Measurements from ENCODE around the gene FBXL7.
"Not testable (repeated sequence)": the region's sequence is repeated elsewhere in the genome, so short reads cannot be mapped to it uniquely, and the experiment has no call there.

The FBXL7 gene

DNA sequence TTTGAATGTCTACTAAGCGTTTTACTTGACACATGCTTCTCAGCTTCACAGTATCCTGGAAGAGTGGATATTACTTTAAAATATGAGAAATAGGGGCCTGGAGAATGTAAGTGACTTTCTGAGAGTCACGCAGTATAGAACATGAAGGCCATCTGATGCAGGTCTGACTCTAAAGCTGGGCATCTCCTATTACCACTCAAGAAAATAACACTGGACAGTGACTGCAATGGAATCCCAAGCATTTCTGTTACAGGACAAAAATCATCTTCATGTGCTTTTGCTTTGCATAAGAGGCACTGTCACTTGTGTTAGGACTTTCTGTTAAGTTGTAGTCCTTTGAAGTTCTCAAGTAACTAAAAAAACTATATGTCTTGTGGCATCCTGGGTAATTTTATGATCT, 335.5 kb downstream of the FBXL7 start:
- no peak for DNase-seq

- no peak for DNase-seq
Observed at GRCh38 chr5:15837551-15838289, 337.7 kb downstream of the FBXL7 start.

GRCh38 chr5:15844253-15844652, 344.3 kb downstream of the FBXL7 start:
- no peak for DNase-seq

GRCh38 chr5:15844871-15845270, 344.9 kb downstream of the FBXL7 start:
- no peak for DNase-seq

GRCh38 chr5:15850536-15850935, 350.6 kb downstream of the FBXL7 start:
- DNase-seq, result no peak

DNA sequence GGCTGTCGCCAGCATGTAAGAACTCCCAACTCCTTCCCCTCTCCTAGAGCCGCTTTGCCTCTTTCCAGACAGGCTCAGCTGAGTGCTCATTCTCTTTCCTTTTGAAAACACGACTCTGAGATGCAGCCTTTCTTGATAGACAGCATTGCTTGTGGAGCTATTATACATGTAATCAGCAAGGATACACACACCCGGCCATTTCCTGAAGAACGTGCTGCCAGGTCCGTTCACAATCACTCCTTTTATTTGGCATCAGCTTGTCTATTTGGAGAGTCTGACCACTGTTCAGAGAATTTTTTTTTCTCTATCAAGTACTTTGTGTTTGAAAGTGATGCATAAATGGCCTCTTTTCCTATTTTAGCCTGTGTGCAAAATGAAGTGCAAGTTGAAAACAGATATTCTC, 351.0 kb downstream of the FBXL7 start:
- no peak for DNase-seq

DNA sequence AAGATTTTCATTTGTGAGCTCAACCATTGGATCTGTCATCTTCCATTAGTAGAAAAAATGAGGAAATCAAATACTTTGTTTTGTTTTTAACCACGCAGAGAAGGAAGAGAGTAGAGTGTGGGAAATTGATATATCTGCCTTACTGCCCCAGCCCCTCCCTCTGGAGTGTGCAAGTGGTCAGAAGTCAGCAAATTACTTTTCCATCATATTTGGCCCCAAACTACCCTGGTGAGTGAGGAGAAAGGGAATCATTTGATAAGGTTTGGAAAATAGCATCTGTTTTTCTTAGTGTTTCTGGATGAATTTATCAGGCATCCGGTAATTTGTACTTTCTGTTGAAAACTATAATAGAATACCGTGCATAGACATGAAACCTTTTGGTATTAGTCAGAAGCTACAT, 352.2 kb downstream of the FBXL7 start:
- no peak for DNase-seq

DNA sequence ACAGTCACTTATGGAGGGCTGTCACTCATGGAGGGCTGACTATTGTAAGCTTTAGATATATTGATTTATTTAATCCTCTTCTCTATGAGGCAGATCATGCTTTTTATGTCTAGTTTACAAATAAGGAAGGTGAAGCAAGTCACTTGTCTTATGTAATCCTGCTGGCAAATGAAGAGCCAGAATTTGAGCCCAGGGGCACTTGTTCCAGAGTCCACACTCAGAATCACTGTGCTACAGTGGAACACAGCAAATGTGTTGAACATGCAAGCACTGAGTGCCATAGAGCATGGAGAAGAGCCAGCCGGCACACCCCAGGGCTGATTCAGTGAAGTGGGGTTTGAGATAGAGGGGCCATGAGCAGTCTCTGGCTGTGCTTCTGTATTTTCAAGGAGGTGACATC, 353.0 kb downstream of the FBXL7 start:
- DNase-seq, result no peak

DNA sequence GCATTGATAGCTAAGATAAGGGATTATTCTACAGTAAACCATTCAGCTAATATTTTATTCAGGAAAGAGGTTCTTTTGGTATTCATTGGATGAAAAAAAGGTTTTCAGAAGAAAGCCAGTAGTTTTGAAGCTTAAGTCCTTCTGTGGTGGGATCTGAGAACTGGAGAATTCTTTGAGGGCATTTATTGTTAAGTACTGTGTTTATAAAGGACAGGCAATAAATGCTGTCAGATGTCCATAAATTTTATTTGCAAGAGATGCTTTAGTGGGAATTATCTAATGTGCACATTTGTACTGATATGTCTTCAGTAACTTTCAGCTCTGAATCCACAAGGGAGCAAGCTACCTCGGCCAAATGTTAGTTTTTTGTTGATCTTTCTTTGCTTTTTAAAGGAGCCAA, 358.3 kb downstream of the FBXL7 start:
- no peak for DNase-seq

DNA sequence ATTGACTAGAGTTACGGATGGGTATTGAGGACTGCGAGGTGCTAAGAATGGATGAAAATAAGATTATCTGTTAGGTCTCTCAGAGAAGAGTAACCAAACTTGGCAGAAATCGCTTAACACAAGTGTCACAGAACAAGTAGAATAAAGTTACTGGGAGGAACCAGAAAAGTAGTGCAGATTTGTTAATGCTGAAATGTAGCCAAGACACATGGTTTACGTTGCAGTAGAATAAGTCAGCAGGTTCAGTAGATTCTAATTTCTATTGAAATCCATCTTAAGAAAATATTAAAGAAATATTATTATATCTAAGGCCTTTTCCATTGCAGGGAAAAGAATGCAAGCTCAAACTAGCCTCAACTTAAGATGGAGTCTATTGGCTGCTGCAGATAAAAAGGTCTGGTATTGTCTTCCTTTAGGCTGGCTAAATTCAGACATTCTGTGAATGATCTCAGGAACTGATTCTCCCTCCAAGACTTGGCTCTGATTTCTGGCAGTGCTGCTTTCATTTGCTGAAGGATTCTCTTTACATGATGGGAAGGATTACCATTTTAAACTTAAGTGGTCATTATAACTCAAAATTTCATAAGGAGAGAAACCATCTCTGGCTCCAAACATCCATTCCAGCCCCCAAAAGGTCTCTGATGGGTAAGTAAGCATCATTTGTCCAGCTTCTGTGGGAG, 364.7 kb downstream of the FBXL7 start:
- DNase-seq, result no peak

DNA sequence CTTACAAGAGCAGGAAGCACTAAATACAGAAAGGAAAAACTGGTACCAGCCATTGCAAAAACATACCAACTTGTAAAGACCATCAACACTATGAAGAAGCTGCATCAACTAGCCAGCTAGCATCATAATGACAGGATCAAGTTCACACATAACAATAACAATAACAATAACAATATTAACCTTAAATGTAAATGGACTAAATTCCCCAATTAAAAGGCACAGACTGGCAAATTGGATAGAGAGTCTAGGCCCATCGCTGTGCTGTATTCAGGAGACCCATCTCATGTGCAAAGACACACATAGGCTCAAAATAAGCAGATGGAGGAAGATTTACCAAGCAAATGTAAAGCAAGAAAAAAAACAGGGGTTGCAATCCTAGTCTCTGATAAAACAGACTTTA, 372.3 kb downstream of the FBXL7 start:
- not testable (repeated sequence) for DNase-seq

DNA sequence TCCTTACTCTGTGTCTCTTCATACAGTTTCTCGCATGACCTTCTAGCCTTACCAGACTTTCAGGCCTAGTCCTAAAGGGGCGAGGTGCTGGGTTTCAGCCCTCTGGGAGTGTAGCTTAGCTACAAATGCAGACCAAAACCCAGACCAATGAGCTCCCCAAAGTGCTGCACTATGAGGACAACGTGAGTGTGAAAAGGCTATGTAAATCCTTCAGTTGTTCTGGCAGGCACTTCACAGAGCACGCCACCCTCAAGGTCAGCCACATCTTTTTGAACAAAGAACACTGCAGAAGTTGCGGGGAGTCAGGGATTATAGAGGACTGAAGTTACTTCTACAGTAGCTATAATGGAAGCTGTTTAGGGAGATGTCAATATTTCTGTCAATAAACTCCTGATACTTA, 377.9 kb downstream of the FBXL7 start:
- DNase-seq, result no peak

- no peak for DNase-seq
Observed at GRCh38 chr5:15880201-15880600, 380.2 kb downstream of the FBXL7 start.

- no peak for DNase-seq
Observed at GRCh38 chr5:15885156-15885555, 385.2 kb downstream of the FBXL7 start.

- no peak for DNase-seq
Observed at GRCh38 chr5:15886156-15886555, 386.2 kb downstream of the FBXL7 start.

GRCh38 chr5:15887093-15887492, 387.1 kb downstream of the FBXL7 start:
- no peak for DNase-seq

- no peak for DNase-seq
Observed at GRCh38 chr5:15889001-15889400, 389.0 kb downstream of the FBXL7 start.

DNA sequence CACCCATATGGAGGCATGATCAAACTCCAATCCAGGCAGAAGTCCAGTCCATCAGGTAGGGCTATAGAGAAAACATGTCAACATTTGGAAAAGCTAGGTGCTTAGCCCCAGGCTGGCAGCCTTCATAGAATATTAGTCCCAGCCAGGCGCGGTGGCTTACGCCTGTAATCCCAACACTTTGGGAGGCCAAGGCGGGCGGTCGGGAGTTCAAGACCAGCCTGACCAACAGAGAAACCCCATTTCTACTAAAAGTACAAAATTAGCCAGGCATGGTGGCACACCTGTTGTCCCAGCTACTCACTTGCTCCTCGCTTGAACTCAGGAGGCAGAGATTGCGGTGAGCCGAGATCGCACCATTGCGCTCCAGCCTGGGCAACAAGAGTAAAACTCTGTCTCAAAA, 393.9 kb downstream of the FBXL7 start:
- no peak for DNase-seq

GRCh38 chr5:15897656-15898055, 397.7 kb downstream of the FBXL7 start:
- no peak for DNase-seq

GRCh38 chr5:15898641-15899040, 398.7 kb downstream of the FBXL7 start:
- DNase-seq, result no peak

GRCh38 chr5:15899481-15899880, 399.5 kb downstream of the FBXL7 start:
- no peak for DNase-seq

GRCh38 chr5:15901151-15901550, 401.2 kb downstream of the FBXL7 start:
- DNase-seq, result no peak

DNA sequence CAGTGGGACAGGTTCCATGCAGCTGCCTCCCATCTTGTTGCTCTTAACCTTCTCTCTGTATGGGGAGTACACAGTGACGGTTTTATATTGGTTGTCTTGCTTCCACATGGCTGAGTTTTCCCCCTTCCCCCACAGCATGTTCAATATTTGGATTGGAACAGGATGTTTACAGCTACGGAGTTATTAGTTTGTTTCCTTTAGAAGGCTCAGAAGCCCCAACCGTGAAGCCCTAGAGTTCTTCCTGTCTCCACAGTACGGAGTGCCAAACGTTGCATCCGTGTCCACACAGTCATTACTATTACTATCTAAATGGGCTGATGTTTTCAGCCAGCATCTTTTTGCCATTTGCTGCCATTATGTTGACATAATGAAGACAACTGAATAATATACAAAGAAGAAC, 402.1 kb downstream of the FBXL7 start:
- no peak for DNase-seq

GRCh38 chr5:15904899-15905830, 405.2 kb downstream of the FBXL7 start:
- no peak for DNase-seq

Data from 8988T (cell line).